Neural cell (in vitro differentiated cells): ENCODE data around the gene B3GALNT1. TPM values are rescaled to one million over a fixed set of nuclear protein-coding genes. Genes with fewer than 3 reads are reported as not detected.

Source experiments
- H2AFZ ChIP-seq: fragments of 200-600, 300-800 bp; sonication (generic), shearing (Covaris generic); 2 replicates; pipeline ENCODE4 v1.6.0; 2014; ENCODE audit warnings: low read depth, mild to moderate bottlenecking, antibody characterized with exemption, low read length, moderate library complexity
- H3F3A ChIP-seq: fragments of 200-600 bp; shearing (Covaris generic); 2 replicates; pipeline ENCODE4 v1.6.1; 2016; ENCODE audit warnings: mild to moderate bottlenecking, moderate library complexity, mixed read lengths, antibody characterized with exemption, low read length; ENCODE audit not compliant: insufficient read depth, poor library complexity, severe bottlenecking
- H3K27ac ChIP-seq: fragments of 200-600, 300-800 bp; sonication (generic), shearing (Covaris generic); 2 replicates; pipeline ENCODE4 v1.5.1; 2014; ENCODE audit warnings: mild to moderate bottlenecking, low read length, moderate library complexity
- H3K27me3 ChIP-seq: fragments of 300-800, 200-600 bp; sonication (generic), shearing (Covaris generic); 2 replicates; pipeline ENCODE4 v1.6.0; 2014; ENCODE audit warnings: mild to moderate bottlenecking, low read depth, low read length, moderate library complexity; ENCODE audit not compliant: insufficient read depth
- H3K36me3 ChIP-seq: fragments of 300-800, 200-600 bp; sonication (generic), shearing (Covaris generic); 2 replicates; pipeline ENCODE4 v1.5.1; 2014; ENCODE audit warnings: mild to moderate bottlenecking, antibody characterized with exemption, low read length, moderate library complexity; ENCODE audit not compliant: insufficient read depth
- H3K4me2 ChIP-seq: fragments of 300-800, 200-600 bp; sonication (generic), shearing (Covaris generic); 2 replicates; pipeline ENCODE4 v1.6.0; 2014; ENCODE audit warnings: mild to moderate bottlenecking, low read length
- H3K4me3 ChIP-seq: fragments of 300-800, 200-600 bp; sonication (generic), shearing (Covaris generic); 2 replicates; pipeline ENCODE4 v1.5.1; 2014; ENCODE audit warnings: mild to moderate bottlenecking, low read length, moderate library complexity
- H3K79me2 ChIP-seq: fragments of 200-600 bp; shearing (Covaris generic); replicated peaks from 2 replicates; pipeline ENCODE4 v1.6.0; 2014; ENCODE audit warnings: mild to moderate bottlenecking, low read length, moderate library complexity; ENCODE audit not compliant: insufficient read depth
- H3K9ac ChIP-seq: fragments of 300-800, 200-600 bp; sonication (generic), shearing (Covaris generic); 2 replicates; pipeline ENCODE4 v1.6.1; 2016; ENCODE audit warnings: mild to moderate bottlenecking, low read length, mixed read lengths
- H3K9me2 ChIP-seq: fragments of 200-600 bp; shearing (Covaris generic); 2 replicates; pipeline ENCODE4 v1.6.1; 2016; ENCODE audit warnings: mild to moderate bottlenecking, low read length, mixed read lengths; ENCODE audit not compliant: insufficient read depth
- H3K9me3 ChIP-seq: fragments of 200-600, 300-800 bp; sonication (generic), shearing (Covaris generic); 2 replicates; pipeline ENCODE4 v1.6.1; 2016; ENCODE audit warnings: mild to moderate bottlenecking, mixed run types, low read length, moderate library complexity, mixed read lengths
- H4K20me1 ChIP-seq: fragments of 200-600 bp; shearing (Covaris generic); 2 replicates; pipeline ENCODE4 v1.6.1; 2016; ENCODE audit warnings: mild to moderate bottlenecking, mixed run types; ENCODE audit not compliant: insufficient read depth
- EP300 ChIP-seq: fragments of 450-650 bp; conservative IDR thresholded peaks from 2 replicates; pipeline ENCODE4 v1.6.1; 2014; ENCODE audit warnings: antibody characterized with exemption, mild to moderate bottlenecking, moderate library complexity; ENCODE audit not compliant: poor library complexity, severe bottlenecking
- EZH2 ChIP-seq: fragments of 200-600, 300-800 bp; shearing (Covaris generic), sonication (generic); IDR thresholded peaks from 2 replicates; pipeline ENCODE4 v1.6.1; 2014; ENCODE audit warnings: antibody characterized with exemption, low read length, borderline replicate concordance, mild to moderate bottlenecking; ENCODE audit not compliant: insufficient read depth, poor library complexity, severe bottlenecking
- MXI1 ChIP-seq: fragments of 450-650 bp; conservative IDR thresholded peaks from 2 replicates; pipeline ENCODE4 v1.6.1; 2014; ENCODE audit warnings: antibody characterized with exemption, mild to moderate bottlenecking; ENCODE audit not compliant: poor library complexity, severe bottlenecking
- POLR2AphosphoS5 ChIP-seq: IDR thresholded peaks from 2 replicates; pipeline ENCODE4 v1.6.1; 2012
- RAD21 ChIP-seq: fragments of 450-650 bp; conservative IDR thresholded peaks from 2 replicates; pipeline ENCODE4 v1.6.1; 2014; ENCODE audit warnings: antibody characterized with exemption, mild to moderate bottlenecking, moderate library complexity
- SMC3 ChIP-seq: fragments of 450-650 bp; conservative IDR thresholded peaks from 2 replicates; pipeline ENCODE4 v1.6.1; 2014; ENCODE audit warnings: antibody characterized with exemption, mild to moderate bottlenecking, moderate library complexity; ENCODE audit not compliant: poor library complexity
- TAF1 ChIP-seq: IDR thresholded peaks from 2 replicates; pipeline ENCODE4 v1.6.1; 2012; ENCODE audit warnings: low read depth
- polyA plus RNA-seq: library from polyadenylated mRNA; depleted of rRNA; stranded (reverse); fragments of >200 nt; gene quantifications from 2 replicates; pipeline ENCODE4 v1.2.3, GENCODE V29; 2014
- TF ChIP-seq, protein P1 (sequence below): IDR thresholded peaks from 2 replicates; pipeline ENCODE4 v1.6.1; 2012; ENCODE audit warnings: borderline replicate concordance
- TF ChIP-seq, protein P2 (sequence below): fragments of 450-650 bp; IDR thresholded peaks from 2 replicates; pipeline ENCODE4 v1.5.1; 2014; ENCODE audit warnings: antibody characterized with exemption, mild to moderate bottlenecking, moderate library complexity; ENCODE audit not compliant: poor library complexity, severe bottlenecking

The B3GALNT1 gene
- polyA plus RNA-seq, 1 donor from 2014 or later, result 31.7 TPM

DNA sequence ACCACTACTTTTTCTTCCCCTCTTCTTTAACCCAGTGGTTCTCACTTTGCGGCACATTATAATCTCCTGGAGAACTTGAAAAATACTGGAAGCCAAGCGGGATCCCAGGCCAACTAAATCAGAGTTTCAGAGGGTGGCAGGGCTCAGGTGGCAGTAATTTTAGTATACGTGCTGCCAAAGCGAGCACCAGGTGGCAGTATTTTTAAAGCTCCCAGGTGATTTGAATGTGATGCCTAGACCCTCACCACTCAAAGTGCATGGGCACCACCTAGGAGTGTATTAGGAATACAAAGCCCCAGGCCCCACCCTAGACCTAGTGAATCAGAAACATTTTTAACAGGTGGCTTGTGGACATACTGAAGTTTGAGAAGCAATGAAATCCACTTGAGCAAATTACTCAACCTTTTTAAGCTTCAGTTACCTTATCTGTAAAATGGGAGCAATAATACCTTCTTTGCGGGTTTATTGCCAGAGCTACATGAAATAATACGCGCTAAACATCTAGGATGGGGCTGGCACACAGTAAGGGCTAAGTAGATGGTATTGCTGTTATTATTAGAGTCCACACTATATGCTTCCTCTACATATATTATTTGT is 8.3 kb downstream of the B3GALNT1 start:
- Histone ChIP-seq H2AFZ (no peak overlapping the region), H3K9me3 (no peaks in the 10 kb centered on the region), H3K4me2 (no peak overlapping the region), H4K20me1 (no peaks in the 10 kb centered on the region), H3K9ac (no peak overlapping the region), H3K9me2 (no peaks in the 10 kb centered on the region), H3K4me3 (no peak overlapping the region), H3K27ac (no peak overlapping the region), H3F3A (no peaks in the 10 kb centered on the region), H3K79me2 (no peaks in the 10 kb centered on the region), H3K36me3 (no peaks in the 10 kb centered on the region), H3K27me3 (no peaks in the 10 kb centered on the region)
- no peak for TF ChIP-seq EZH2
- TF ChIP-seq TAF1, result no peak
- TF ChIP-seq EP300, result no peak
- TF ChIP-seq SMC3, result no peak

DNA sequence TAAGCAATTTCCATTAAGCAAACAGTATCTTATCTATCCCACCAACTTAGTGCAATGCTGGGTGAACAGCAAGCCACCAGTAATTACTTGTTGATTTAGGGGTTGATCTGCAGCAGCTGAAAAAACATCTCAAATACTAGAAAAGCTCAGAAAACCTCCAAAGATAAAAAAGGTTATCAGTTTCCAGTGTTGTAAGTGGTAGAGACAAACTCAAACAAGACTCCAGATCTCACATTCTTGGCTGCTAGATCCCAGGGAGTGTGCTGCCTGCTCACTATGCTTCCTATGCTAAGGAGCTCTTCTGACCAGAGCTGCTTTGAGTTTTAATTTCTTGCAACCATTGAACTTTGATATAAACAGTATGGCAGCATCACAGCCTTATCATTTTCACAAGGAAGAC is 11.3 kb downstream of the B3GALNT1 start:
- H3K9me2 ChIP-seq, result no peaks in the 10 kb centered on the region
- no peak overlapping the region for H3K27ac ChIP-seq
- H3K9ac ChIP-seq, result no peak overlapping the region
- H2AFZ ChIP-seq, result no peak overlapping the region
- no peaks in the 10 kb centered on the region for H3K27me3 ChIP-seq
- H4K20me1 ChIP-seq, result no peaks in the 10 kb centered on the region
- H3K36me3 ChIP-seq, result no peaks in the 10 kb centered on the region
- H3K9me3 ChIP-seq, result no peaks in the 10 kb centered on the region
- TF ChIP-seq EZH2 (no peak), TAF1 (no peak), EP300 (no peak), MXI1 (no peak)
- no peaks in the 10 kb centered on the region for H3F3A ChIP-seq
- H3K79me2 ChIP-seq, result no peaks in the 10 kb centered on the region
- H3K4me2 ChIP-seq, result no peak overlapping the region
- H3K4me3 ChIP-seq, result no peak overlapping the region

DNA sequence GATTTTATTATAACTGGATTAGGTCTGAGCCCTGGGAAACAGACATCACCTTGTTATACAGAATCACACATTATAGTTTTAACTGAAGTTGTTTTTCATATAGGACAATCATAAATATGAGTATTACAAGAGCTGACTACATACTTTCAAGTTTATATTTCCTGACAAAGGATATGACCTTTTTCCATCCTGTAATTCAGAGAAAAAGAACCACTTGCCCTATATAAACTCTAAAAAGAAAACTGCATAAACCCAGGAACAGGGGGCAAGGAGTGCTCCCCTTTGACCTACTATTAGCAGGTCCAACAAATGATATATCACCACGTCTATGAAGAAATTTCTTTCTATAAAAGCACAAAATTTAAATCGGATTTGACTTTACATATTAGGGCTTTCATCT is 20.9 kb downstream of the B3GALNT1 start:
- Histone ChIP-seq H3K9me3 (no peaks in the 10 kb centered on the region), H3K9me2 (no peaks in the 10 kb centered on the region), H3K4me3 (no peak overlapping the region), H3K4me2 (no peak overlapping the region), H3K9ac (no peak overlapping the region), H3F3A (no peaks in the 10 kb centered on the region), H2AFZ (no peak overlapping the region), H3K36me3 (no peaks in the 10 kb centered on the region), H3K79me2 (no peaks in the 10 kb centered on the region), H3K27ac (no peak overlapping the region), H3K27me3 (no peaks in the 10 kb centered on the region), H4K20me1 (no peaks in the 10 kb centered on the region)
- TF ChIP-seq, protein P1, sequence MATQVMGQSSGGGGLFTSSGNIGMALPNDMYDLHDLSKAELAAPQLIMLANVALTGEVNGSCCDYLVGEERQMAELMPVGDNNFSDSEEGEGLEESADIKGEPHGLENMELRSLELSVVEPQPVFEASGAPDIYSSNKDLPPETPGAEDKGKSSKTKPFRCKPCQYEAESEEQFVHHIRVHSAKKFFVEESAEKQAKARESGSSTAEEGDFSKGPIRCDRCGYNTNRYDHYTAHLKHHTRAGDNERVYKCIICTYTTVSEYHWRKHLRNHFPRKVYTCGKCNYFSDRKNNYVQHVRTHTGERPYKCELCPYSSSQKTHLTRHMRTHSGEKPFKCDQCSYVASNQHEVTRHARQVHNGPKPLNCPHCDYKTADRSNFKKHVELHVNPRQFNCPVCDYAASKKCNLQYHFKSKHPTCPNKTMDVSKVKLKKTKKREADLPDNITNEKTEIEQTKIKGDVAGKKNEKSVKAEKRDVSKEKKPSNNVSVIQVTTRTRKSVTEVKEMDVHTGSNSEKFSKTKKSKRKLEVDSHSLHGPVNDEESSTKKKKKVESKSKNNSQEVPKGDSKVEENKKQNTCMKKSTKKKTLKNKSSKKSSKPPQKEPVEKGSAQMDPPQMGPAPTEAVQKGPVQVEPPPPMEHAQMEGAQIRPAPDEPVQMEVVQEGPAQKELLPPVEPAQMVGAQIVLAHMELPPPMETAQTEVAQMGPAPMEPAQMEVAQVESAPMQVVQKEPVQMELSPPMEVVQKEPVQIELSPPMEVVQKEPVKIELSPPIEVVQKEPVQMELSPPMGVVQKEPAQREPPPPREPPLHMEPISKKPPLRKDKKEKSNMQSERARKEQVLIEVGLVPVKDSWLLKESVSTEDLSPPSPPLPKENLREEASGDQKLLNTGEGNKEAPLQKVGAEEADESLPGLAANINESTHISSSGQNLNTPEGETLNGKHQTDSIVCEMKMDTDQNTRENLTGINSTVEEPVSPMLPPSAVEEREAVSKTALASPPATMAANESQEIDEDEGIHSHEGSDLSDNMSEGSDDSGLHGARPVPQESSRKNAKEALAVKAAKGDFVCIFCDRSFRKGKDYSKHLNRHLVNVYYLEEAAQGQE, result no peak
- TF ChIP-seq, protein P2, sequence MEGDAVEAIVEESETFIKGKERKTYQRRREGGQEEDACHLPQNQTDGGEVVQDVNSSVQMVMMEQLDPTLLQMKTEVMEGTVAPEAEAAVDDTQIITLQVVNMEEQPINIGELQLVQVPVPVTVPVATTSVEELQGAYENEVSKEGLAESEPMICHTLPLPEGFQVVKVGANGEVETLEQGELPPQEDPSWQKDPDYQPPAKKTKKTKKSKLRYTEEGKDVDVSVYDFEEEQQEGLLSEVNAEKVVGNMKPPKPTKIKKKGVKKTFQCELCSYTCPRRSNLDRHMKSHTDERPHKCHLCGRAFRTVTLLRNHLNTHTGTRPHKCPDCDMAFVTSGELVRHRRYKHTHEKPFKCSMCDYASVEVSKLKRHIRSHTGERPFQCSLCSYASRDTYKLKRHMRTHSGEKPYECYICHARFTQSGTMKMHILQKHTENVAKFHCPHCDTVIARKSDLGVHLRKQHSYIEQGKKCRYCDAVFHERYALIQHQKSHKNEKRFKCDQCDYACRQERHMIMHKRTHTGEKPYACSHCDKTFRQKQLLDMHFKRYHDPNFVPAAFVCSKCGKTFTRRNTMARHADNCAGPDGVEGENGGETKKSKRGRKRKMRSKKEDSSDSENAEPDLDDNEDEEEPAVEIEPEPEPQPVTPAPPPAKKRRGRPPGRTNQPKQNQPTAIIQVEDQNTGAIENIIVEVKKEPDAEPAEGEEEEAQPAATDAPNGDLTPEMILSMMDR, result no peak
- TF ChIP-seq RAD21, result no peak
- no peak for TF ChIP-seq EP300
- TF ChIP-seq POLR2AphosphoS5, result no peak
- no peak for TF ChIP-seq TAF1
- TF ChIP-seq SMC3, result no peak
- TF ChIP-seq EZH2, result no peak
- no peak for TF ChIP-seq MXI1
